Activated T-helper 17 cell treated with anti-CD3 and anti-CD28 coated beads, Interleukin-2, amount 50 U/mL, for 72 hours (primary cell): ENCODE measurements around the gene SFXN1. TPM values are rescaled to one million over a fixed set of nuclear protein-coding genes. Genes with fewer than 3 reads are reported as not detected.

Experiments used
- ATAC-seq: fragments of 150-1000 bp; cut with Tn5 transposase; replicated peaks from 2 replicates; pipeline ENCODE4 v1.10.0; 2021; ENCODE audit warnings: mild to moderate bottlenecking, moderate library complexity
- H3K27ac Mint-ChIP-seq: one replicate; pipeline ENCODE4 v1.8.0; 2022; ENCODE audit warnings: mixed read lengths
- H3K27me3 Mint-ChIP-seq: one replicate; pipeline ENCODE4 v1.8.0; 2022; ENCODE audit warnings: mixed read lengths
- H3K36me3 Mint-ChIP-seq: one replicate; pipeline ENCODE4 v1.8.0; 2022; ENCODE audit warnings: low read depth, mild to moderate bottlenecking, mixed read lengths
- H3K4me1 Mint-ChIP-seq: one replicate; pipeline ENCODE4 v1.8.0; 2022; ENCODE audit warnings: mixed read lengths
- H3K4me3 Mint-ChIP-seq: one replicate; pipeline ENCODE4 v1.8.0; 2022; ENCODE audit warnings: mild to moderate bottlenecking, mixed read lengths
- H3K9me3 Mint-ChIP-seq: one replicate; pipeline ENCODE4 v1.8.0; 2022; ENCODE audit warnings: mixed read lengths
- total RNA-seq, 2 donors: library from RNA; stranded (reverse); gene quantifications; one replicate each; pipeline ENCODE4 v1.2.3, GENCODE V29; 2022

The SFXN1 gene
- total RNA-seq, 2 donors from 2014 or later, result 225 to 256 TPM

- Mint-ChIP-seq H3K27ac (no peak overlapping the region), H3K36me3 (no peaks in the 10 kb centered on the region), H3K4me1 (no peaks in the 10 kb centered on the region), H3K27me3 (peaks cover 18% of the 10 kb centered on the region), H3K4me3 (no peak overlapping the region), H3K9me3 (no peaks in the 10 kb centered on the region)
- no peak for ATAC-seq
Measured at GRCh38 chr5:175576591-175576990, 98.2 kb downstream of the SFXN1 start.

Other genes starting within 250 kb of the SFXN1 start
- gene DRD1, start 34.4 kb upstream of the SFXN1 start, total RNA-seq, result not detected
- gene HRH2, start 179.5 kb downstream of the SFXN1 start, total RNA-seq, result 1 to 10 TPM; 3.3 to 4.0 TPM